Tibial nerve (tissue), 4 donors: ENCODE results near the gene NTSR1. TPM values are rescaled to one million over a fixed set of nuclear protein-coding genes. Genes with fewer than 3 reads are reported as not detected.

Experiments
- DNase-seq, 2 donors: peaks; one replicate each; pipeline ENCODE4 v3.0.0-alpha.2; 2019; ENCODE audit warnings: low spot score in 2 of 2
- H3K27ac ChIP-seq, 4 donors: fragments of 200-600 bp; sonication (generic) in 3 of 4; one replicate each; pipeline ENCODE4 v1.5.1; 2017 to 2019; ENCODE audit warnings: mild to moderate bottlenecking in 1 of 4
- H3K27me3 ChIP-seq, 2 donors: fragments of 200-600 bp; sonication (generic) in 1 of 2; one replicate each; pipeline versions ENCODE4 v1.5.1 to v1.6.0; 2017 to 2019
- H3K36me3 ChIP-seq, 3 donors: fragments of 200-600 bp; sonication (generic); one replicate each; pipeline ENCODE4 v1.5.1; 2018 to 2019
- H3K4me1 ChIP-seq, 4 donors: fragments of 200-600 bp; sonication (generic) in 3 of 4; one replicate each; pipeline ENCODE4 v1.5.1; 2017 to 2019
- H3K4me3 ChIP-seq, 4 donors: fragments of 200-600 bp; sonication (generic) in 3 of 4; one replicate each; pipeline ENCODE4 v1.5.1; 2017 to 2019; ENCODE audit warnings: mild to moderate bottlenecking in 1 of 4, moderate library complexity in 1 of 4
- H3K9me3 ChIP-seq, 4 donors: fragments of 200-600 bp; sonication (generic) in 3 of 4; one replicate each; pipeline ENCODE4 v1.5.1; 2017 to 2019
- CTCF ChIP-seq, 5 experiments: fragments of 200-600 bp in 3 of 5; fragments of 450-650 bp in 2 of 5; sonication (generic) in 3 of 5; IDR thresholded peaks; one replicate each; pipeline ENCODE4 v1.5.1; 2016 to 2019; ENCODE audit warnings: antibody characterized with exemption in 5 of 5, mild to moderate bottlenecking in 3 of 5, moderate library complexity in 2 of 5
- EP300 ChIP-seq, 2 donors: sonication (generic); formaldehyde crosslinking; IDR thresholded peaks; one replicate each; pipeline ENCODE4 v1.6.1; 2017; ENCODE audit warnings: antibody characterized with exemption in 2 of 2, mild to moderate bottlenecking in 1 of 2
- POLR2A ChIP-seq, 2 donors: fragments of 450-650 bp; IDR thresholded peaks; one replicate each; pipeline ENCODE4 v1.6.1; 2017; ENCODE audit warnings: antibody characterized with exemption in 2 of 2, mild to moderate bottlenecking in 2 of 2, moderate library complexity in 2 of 2
- WGBS, 2 donors: methylation state at CpG; one replicate each; pipeline ENCODE4 v1.1.5; 2018; 5-methylcytosine and 5-hydroxymethylcytosine counted together
- total RNA-seq, 4 donors: library from RNA; depleted of rRNA; stranded (reverse); fragments of >200 nt; gene quantifications; one replicate each; pipeline ENCODE4 v1.1.0, GENCODE V29; 2016

Gene NTSR1
- total RNA-seq, 4 donors from 2014 or later: 0.30 TPM; not detected in 3

- Histone ChIP-seq H3K27ac (peak overlapping the region; percentile 87 to 98 (median 96)), H3K36me3 (peaks cover 0 to 15% (median under 1%) of the 10 kb centered on the region in 3 donors), H3K4me3 (peak overlapping the region in 3 of 4 donors; percentile 33 to 87 (median 80)), H3K4me1 (peaks cover 3 to 47% (median 16%) of the 10 kb centered on the region in 4 donors), H3K27me3 (no peaks in the 10 kb centered on the region), H3K9me3 (no peaks in the 10 kb centered on the region)
- DNase-seq: no peak
- no peak for TF ChIP-seq POLR2A (IDR thresholded peaks at IDR 0.05)
- no peak for TF ChIP-seq EP300 (IDR thresholded peaks at IDR 0.05)
- TF ChIP-seq CTCF (IDR thresholded peaks at IDR 0.05): no peak
- WGBS, 2 donors: 45 to 67% methylated on average over 6 of the region's 7 CpGs
Measured at GRCh38 chr20:62793757-62794006, 85.0 kb downstream of the NTSR1 start.

- DNase-seq: peak; percentile 94 to 96
- Histone ChIP-seq H3K9me3 (no peaks in the 10 kb centered on the region), H3K4me3 (peak overlapping the region; percentile 65 to 87 (median 78)), H3K27ac (peak overlapping the region; percentile 96 to 99 (median 98)), H3K27me3 (no peaks in the 10 kb centered on the region), H3K4me1 (peaks cover 3 to 44% (median 16%) of the 10 kb centered on the region in 4 donors), H3K36me3 (peaks cover 0 to 20% (median 5%) of the 10 kb centered on the region in 3 donors)
- TF ChIP-seq CTCF (IDR thresholded peaks at IDR 0.05) (peak in 1 of 5 experiments; percentile 17), POLR2A (IDR thresholded peaks at IDR 0.05) (peak; percentile 87 to 95), EP300 (IDR thresholded peaks at IDR 0.05) (peak; percentile 25 to 99)
- WGBS, 2 donors: 0 to 1% methylated on average over 9 to 34 of the region's 69 CpGs
Measured at GRCh38 chr20:62794007-62794724, 85.5 kb downstream of the NTSR1 start.

GRCh38 chr20:62795023-62795761 lies 86.6 kb downstream of the NTSR1 start:
- WGBS, 2 donors: 1% methylated on average over 53 to 61 of the region's 68 CpGs
- DNase-seq: peak in 1 of 2 donors; percentile 42

GRCh38 chr20:62796699-62797491 lies 88.3 kb downstream of the NTSR1 start:
- Histone ChIP-seq H3K27ac (peak overlapping the region; percentile 89 to 98 (median 96)), H3K4me1 (peaks cover 3 to 35% (median 12%) of the 10 kb centered on the region in 4 donors), H3K4me3 (peak overlapping the region; percentile 19 to 87 (median 72)), H3K27me3 (no peaks in the 10 kb centered on the region), H3K9me3 (no peaks in the 10 kb centered on the region), H3K36me3 (peaks cover 0 to 47% (median 19%) of the 10 kb centered on the region in 3 donors)
- WGBS, 2 donors: 37 to 49% methylated on average over 9 to 13 of the region's 53 CpGs
- no peak for DNase-seq
- TF ChIP-seq CTCF (IDR thresholded peaks at IDR 0.05): no peak
- no peak for TF ChIP-seq POLR2A (IDR thresholded peaks at IDR 0.05)
- TF ChIP-seq EP300 (IDR thresholded peaks at IDR 0.05): no peak

More at GRCh38 chr20:62795023-62795761, 86.6 kb downstream of the NTSR1 start:
- Histone ChIP-seq H3K4me3 (peak overlapping the region; percentile 65 to 87 (median 78)), H3K4me1 (peaks cover 3 to 44% (median 16%) of the 10 kb centered on the region in 4 donors), H3K27me3 (no peaks in the 10 kb centered on the region), H3K27ac (peak overlapping the region; percentile 96 to 99 (median 98)), H3K9me3 (no peaks in the 10 kb centered on the region), H3K36me3 (peaks cover 0 to 30% (median 13%) of the 10 kb centered on the region in 3 donors)
- TF ChIP-seq POLR2A (IDR thresholded peaks at IDR 0.05) (no peak), EP300 (IDR thresholded peaks at IDR 0.05) (peak in 1 of 2 donors; percentile 46), CTCF (IDR thresholded peaks at IDR 0.05) (no peak)
